Gastrocnemius medialis (tissue), 4 donors: Measurements from ENCODE around the gene TTLL10. TPM values are rescaled to one million over a fixed set of nuclear protein-coding genes. Genes with fewer than 3 reads are reported as not detected.

Experiments used
- ATAC-seq, 2 donors: fragments of 150-250 bp; one replicate each; pipeline ENCODE4 v1.9.1; 2016
- DNase-seq, 2 donors: peaks; one replicate each; pipeline ENCODE4 v3.0.0-alpha.2; 2019
- H3K27ac ChIP-seq, 4 donors: fragments of 200-600 bp; sonication (generic); 1 replicate in 1 of 4; 2 replicates in 3 of 4; pipeline ENCODE4 v1.5.1; 2016 to 2018; ENCODE audit warnings: mild to moderate bottlenecking in 2 of 4, moderate library complexity in 1 of 4
- H3K27me3 ChIP-seq, 3 donors: fragments of 200-600 bp; sonication (generic) in 2 of 3; 1 replicate in 1 of 3; 2 replicates in 2 of 3; pipeline versions ENCODE4 v1.5.1 to v1.6.0; 2016 to 2019; ENCODE audit warnings: mild to moderate bottlenecking in 1 of 3, moderate library complexity in 1 of 3
- H3K36me3 ChIP-seq, 2 donors: fragments of 200-600 bp; sonication (generic) in 1 of 2; one replicate each; pipeline ENCODE4 v1.5.1; 2017 to 2018
- H3K4me1 ChIP-seq, 2 donors: fragments of 200-600 bp; sonication (generic) in 1 of 2; one replicate each; pipeline ENCODE4 v1.5.1; 2016 to 2017; ENCODE audit warnings: mild to moderate bottlenecking in 2 of 2
- H3K4me3 ChIP-seq, 4 donors: fragments of 200-600 bp; sonication (generic) in 3 of 4; 1 replicate in 1 of 4; 2 replicates in 3 of 4; pipeline ENCODE4 v1.5.1; 2016 to 2019; ENCODE audit warnings: mild to moderate bottlenecking in 2 of 4
- H3K9me3 ChIP-seq, 3 donors: fragments of 200-600 bp; sonication (generic) in 2 of 3; 1 replicate in 1 of 3; 2 replicates in 2 of 3; pipeline ENCODE4 v1.5.1; 2016 to 2019
- CTCF ChIP-seq, 5 experiments: fragments of 450-650 bp in 3 of 5; fragments of 200-600 bp in 2 of 5; sonication (generic) in 2 of 5; IDR thresholded peaks in 4 of 5; conservative IDR thresholded peaks in 1 of 5; 1 replicate in 4 of 5; 2 replicates in 1 of 5; pipeline ENCODE4 v1.5.1; 2016 to 2019; ENCODE audit warnings: antibody characterized with exemption in 5 of 5, mild to moderate bottlenecking in 3 of 5, moderate library complexity in 3 of 5
- POLR2A ChIP-seq, 2 donors: fragments of 450-650 bp; IDR thresholded peaks; one replicate each; pipeline ENCODE4 v1.6.1; 2017; ENCODE audit warnings: antibody characterized with exemption in 2 of 2, mild to moderate bottlenecking in 2 of 2, moderate library complexity in 2 of 2
- in situ Hi-C, 4 donors: fragments of 200-750 bp; cut with MboI; loops; one replicate each; pipeline versions ENCODE4 v1.15.0 to v1.8.0; 2017; ENCODE audit warnings: low sequenced_read_pairs in 4 of 4
- intact Hi-C: fragments of 100-400 bp; cut with DNase I; formaldehyde crosslinking; loops from one replicate; pipeline ENCODE4 v1.15.1; 2023; ENCODE audit warnings: low total_unique reads
- total RNA-seq, 4 donors: library from RNA; depleted of rRNA; stranded (reverse); fragments of >200 nt; gene quantifications; one replicate each; pipeline versions ENCODE4 v1.1.0 to v1.2.3, GENCODE V29; 2016

The TTLL10 gene
- total RNA-seq, 4 donors from 2014 or later, result 0.13 to 0.16 TPM; not detected in 2

- in situ Hi-C loops, result no loop called here
- no peaks in the 10 kb centered on the region for H3K36me3 ChIP-seq
- H3K9me3 ChIP-seq, result no peaks in the 10 kb centered on the region
- no peaks in the 10 kb centered on the region for H3K4me1 ChIP-seq
- H3K27me3 ChIP-seq, result peaks cover 27 to 33% (median 32%) of the 10 kb centered on the region in 3 donors
- intact Hi-C loops, result no loop called here
- ATAC-seq, result no peak
- no peak for TF ChIP-seq CTCF (IDR thresholded peaks at IDR 0.05 in 4 of 5, conservative IDR thresholded peaks at IDR 0.05 in 1 of 5)
- TF ChIP-seq POLR2A (IDR thresholded peaks at IDR 0.05), result no peak
- H3K27ac ChIP-seq, result no peak overlapping the region
- no peak overlapping the region for H3K4me3 ChIP-seq
- no peak for DNase-seq
Observed at GRCh38 chr1:1239227-1239613, 65.5 kb downstream of the TTLL10 start.

GRCh38 chr1:1239614-1240347 is 66.1 kb downstream of the TTLL10 start:
- Histone ChIP-seq H3K4me3 (no peak overlapping the region), H3K27me3 (peaks cover 27 to 33% (median 32%) of the 10 kb centered on the region in 3 donors), H3K9me3 (no peaks in the 10 kb centered on the region), H3K4me1 (no peaks in the 10 kb centered on the region), H3K27ac (no peak overlapping the region), H3K36me3 (no peaks in the 10 kb centered on the region)
- in situ Hi-C loops (no loop called here), intact Hi-C loops (no loop called here)
- no peak for TF ChIP-seq POLR2A (IDR thresholded peaks at IDR 0.05)
- TF ChIP-seq CTCF (IDR thresholded peaks at IDR 0.05 in 4 of 5, conservative IDR thresholded peaks at IDR 0.05 in 1 of 5), result no peak
- ATAC-seq (no peak), DNase-seq (no peak)

GRCh38 chr1:1240348-1240732 is 66.7 kb downstream of the TTLL10 start:
- in situ Hi-C loops, result no loop called here
- Histone ChIP-seq H3K4me3 (no peak overlapping the region), H3K9me3 (no peaks in the 10 kb centered on the region), H3K36me3 (no peaks in the 10 kb centered on the region), H3K27me3 (peaks cover 29 to 36% (median 34%) of the 10 kb centered on the region in 3 donors), H3K4me1 (no peaks in the 10 kb centered on the region), H3K27ac (no peak overlapping the region)
- no peak for DNase-seq
- TF ChIP-seq CTCF (IDR thresholded peaks at IDR 0.05 in 4 of 5, conservative IDR thresholded peaks at IDR 0.05 in 1 of 5), result no peak
- TF ChIP-seq POLR2A (IDR thresholded peaks at IDR 0.05), result no peak
- intact Hi-C loops, result no loop called here
- ATAC-seq, result no peak

- Histone ChIP-seq H3K27me3 (peaks cover 33 to 42% (median 40%) of the 10 kb centered on the region in 3 donors), H3K4me1 (no peaks in the 10 kb centered on the region), H3K36me3 (no peaks in the 10 kb centered on the region), H3K9me3 (no peaks in the 10 kb centered on the region), H3K27ac (no peak overlapping the region), H3K4me3 (no peak overlapping the region)
- no peak for DNase-seq
- TF ChIP-seq POLR2A (IDR thresholded peaks at IDR 0.05) (no peak), CTCF (IDR thresholded peaks at IDR 0.05 in 4 of 5, conservative IDR thresholded peaks at IDR 0.05 in 1 of 5) (no peak)
- intact Hi-C loops (no loop called here), in situ Hi-C loops (no loop called here)
- no peak for ATAC-seq
Observed at GRCh38 chr1:1240822-1241587, 67.3 kb downstream of the TTLL10 start.
